Lower lobe of right lung (tissue), 1 donor: ENCODE results near the gene CXCL16. TPM values are rescaled to one million over a fixed set of nuclear protein-coding genes. Genes with fewer than 3 reads are reported as not detected.

Experiments
- total RNA-seq: library from RNA; stranded (reverse); fragmentation: NEBNext Ultra II Directional; extraction: Animal tissue kit (Norgen Biotek cat#: 25700); gene quantifications from one replicate; pipeline ENCODE4 v1.2.1, GENCODE V29; 2021
- donor health status: DM: no; HTN: yes; CAD: no; lungs with severe emphysema.

CXCL16 gene
- total RNA-seq, 1 donor from 2014 or later = 249 TPM

Other genes with a start within 250 kb of the CXCL16 start
- gene SPNS2, start 241.0 kb downstream of the CXCL16 start, total RNA-seq = 42.0 TPM
- gene MYBBP1A, start 184.5 kb downstream of the CXCL16 start, total RNA-seq = 38.8 TPM
- 3.7 TPM for gene GGT6, start 179.4 kb downstream of the CXCL16 start, total RNA-seq
- gene SMTNL2, start 155.4 kb downstream of the CXCL16 start, total RNA-seq = 6.4 TPM
- gene ALOX15, start 98.2 kb downstream of the CXCL16 start, total RNA-seq = 6.1 TPM
- gene PELP1, start 35.8 kb downstream of the CXCL16 start, total RNA-seq = 37.4 TPM
- 201 TPM for gene ARRB2, start 29.3 kb downstream of the CXCL16 start, total RNA-seq
- 22.9 TPM for gene MED11, start 8.5 kb downstream of the CXCL16 start, total RNA-seq
- 13.3 TPM for gene ZMYND15, start 95 bp downstream of the CXCL16 start, total RNA-seq
- not detected for gene TM4SF5, start 32.0 kb upstream of the CXCL16 start, total RNA-seq
- 9.9 TPM for gene VMO1, start 46.4 kb upstream of the CXCL16 start, total RNA-seq
- not detected for gene GLTPD2, start 49.0 kb upstream of the CXCL16 start, total RNA-seq
- 95.5 TPM for gene PSMB6, start 56.2 kb upstream of the CXCL16 start, total RNA-seq
- gene PLD2, start 67.2 kb upstream of the CXCL16 start, total RNA-seq = 38.4 TPM
- 155 TPM for gene MINK1, start 93.4 kb upstream of the CXCL16 start, total RNA-seq
- gene C17orf107, start 159.6 kb upstream of the CXCL16 start, total RNA-seq = 2.2 TPM
- gene CHRNE, start 163.2 kb upstream of the CXCL16 start, total RNA-seq = 0.71 TPM
- 0.92 TPM for gene GP1BA, start 192.3 kb upstream of the CXCL16 start, total RNA-seq
- 59.9 TPM for gene SLC25A11, start 200.1 kb upstream of the CXCL16 start, total RNA-seq
- 97.5 TPM for gene RNF167, start 200.3 kb upstream of the CXCL16 start, total RNA-seq
- 528 TPM for gene PFN1, start 208.6 kb upstream of the CXCL16 start, total RNA-seq
- gene ENO3, start 211.2 kb upstream of the CXCL16 start, total RNA-seq = 8.2 TPM
- 56.3 TPM for gene SPAG7, start 227.9 kb upstream of the CXCL16 start, total RNA-seq
- 49.9 TPM for gene CAMTA2, start 247.7 kb upstream of the CXCL16 start, total RNA-seq